HepG2 (cell line): Measurements from ENCODE around the gene RNASE11. TPM values are rescaled to one million over a fixed set of nuclear protein-coding genes. Genes with fewer than 3 reads are reported as not detected.

ENCODE experiments used
- ATF1 ChIP-seq: IDR thresholded peaks from 2 replicates; pipeline ENCODE4 v1.6.1; 2016; ENCODE audit warnings: mild to moderate bottlenecking, control low read depth
- BORCS8-MEF2B ChIP-seq: sonication (generic); formaldehyde crosslinking; IDR thresholded peaks from 2 replicates; pipeline ENCODE4 v1.8.0; 2022; ENCODE audit warnings: mild to moderate bottlenecking, missing genetic modification reagents
- FOXK2 ChIP-seq: fragments of 450-650 bp; IDR thresholded peaks from 2 replicates; pipeline ENCODE4 v1.6.1; 2016
- FOXP1 ChIP-seq, 2 experiments: fragments of 450-650 bp in 1 of 2; IDR thresholded peaks; 2 replicates each; pipeline ENCODE4 v1.6.1; 2017 to 2018; ENCODE audit warnings: antibody characterized with exemption in 1 of 2
- FOXP4 ChIP-seq: sonication (generic); formaldehyde crosslinking; IDR thresholded peaks from 2 replicates; pipeline ENCODE4 v1.4.0; 2020; ENCODE audit warnings: missing genetic modification reagents
- ISL2 ChIP-seq: sonication (generic); formaldehyde crosslinking; IDR thresholded peaks from 2 replicates; pipeline ENCODE4 v1.5.0; 2020; ENCODE audit warnings: missing genetic modification reagents
- KAT8 ChIP-seq: IDR thresholded peaks from 2 replicates; pipeline ENCODE4 v1.6.1; 2016; ENCODE audit warnings: missing genetic modification reagents, missing compliant biosample characterization
- KDM2A ChIP-seq: sonication (generic); formaldehyde crosslinking; IDR thresholded peaks from 2 replicates; pipeline ENCODE4 v1.4.0; 2020; ENCODE audit warnings: low read depth, missing genetic modification reagents, borderline replicate concordance
- KDM5B ChIP-seq: sonication (generic); formaldehyde crosslinking; IDR thresholded peaks from 2 replicates; pipeline ENCODE4 v1.4.0; 2020; ENCODE audit warnings: missing genetic modification reagents, mild to moderate bottlenecking, borderline replicate concordance
- MATR3 ChIP-seq: sonication (generic); formaldehyde crosslinking; IDR thresholded peaks from 2 replicates; pipeline ENCODE4 v1.4.0; 2020; ENCODE audit warnings: missing genetic modification reagents
- TBX2 ChIP-seq: sonication (generic); formaldehyde crosslinking; IDR thresholded peaks from 2 replicates; pipeline ENCODE4 v1.5.0; 2020; ENCODE audit warnings: missing genetic modification reagents, mild to moderate bottlenecking, borderline replicate concordance
- ZBTB3 ChIP-seq: sonication (generic); formaldehyde crosslinking; IDR thresholded peaks from 2 replicates; pipeline ENCODE4 v1.4.0; 2020; ENCODE audit warnings: low read depth, mild to moderate bottlenecking, moderate library complexity, missing genetic modification reagents, borderline replicate concordance
- ZFP36L1 ChIP-seq: sonication (generic); formaldehyde crosslinking; IDR thresholded peaks from 2 replicates; pipeline ENCODE4 v1.8.0; 2022; ENCODE audit warnings: mild to moderate bottlenecking, missing genetic modification reagents, moderate library complexity
- ZNF17 ChIP-seq: sonication (generic); formaldehyde crosslinking; IDR thresholded peaks from 2 replicates; pipeline ENCODE4 v1.5.0; 2020; ENCODE audit warnings: mild to moderate bottlenecking, missing genetic modification reagents
- ZNF18 ChIP-seq: sonication (generic); formaldehyde crosslinking; IDR thresholded peaks from 2 replicates; pipeline ENCODE4 v1.8.0; 2022; ENCODE audit warnings: mild to moderate bottlenecking, missing genetic modification reagents; ENCODE audit not compliant: insufficient replicate concordance
- ZNF235 ChIP-seq: sonication (generic); formaldehyde crosslinking; IDR thresholded peaks from 2 replicates; pipeline ENCODE4 v1.8.1; 2023; ENCODE audit warnings: mild to moderate bottlenecking, missing genetic modification reagents, borderline replicate concordance
- ZNF510 ChIP-seq: sonication (generic); formaldehyde crosslinking; IDR thresholded peaks from 2 replicates; pipeline ENCODE4 v1.4.0; 2020; ENCODE audit warnings: low read depth, mild to moderate bottlenecking, missing genetic modification reagents
- ZNF768 ChIP-seq: sonication (generic); formaldehyde crosslinking; IDR thresholded peaks from 2 replicates; pipeline ENCODE4 v1.4.0; 2020; ENCODE audit warnings: missing genetic modification reagents
- ZSCAN22 ChIP-seq: sonication (generic); formaldehyde crosslinking; IDR thresholded peaks from 2 replicates; pipeline ENCODE4 v1.4.0; 2020; ENCODE audit warnings: mild to moderate bottlenecking, missing genetic modification reagents
- polyA plus RNA-seq, 8 experiments: library from polyadenylated mRNA; depleted of rRNA in 3 of 8; stranded (reverse) in 7 of 8; unstranded in 1 of 8; fragments of >200 nt; fragmentation: Illumina TruSeq in 4 of 8; extraction: Trizol in 4 of 8; gene quantifications; 2 replicates each; pipeline versions ENCODE4 v1.2.1 to v1.2.3, GENCODE V29; 2011 to 2016; ENCODE audit warnings: low read depth in 4 of 8, missing spikeins in 1 of 8, mixed read lengths in 1 of 8; ENCODE audit not compliant: insufficient read depth in 1 of 8
- total RNA-seq, 5 experiments: library from RNA; depleted of rRNA; stranded (reverse); fragments of >200 nt; fragmentation: Illumina TruSeq; extraction: Trizol; gene quantifications; 2 replicates each; pipeline ENCODE4 v1.2.3, GENCODE V29; 2016; ENCODE audit warnings: low read depth in 1 of 5
- TF ChIP-seq, protein P1 (sequence below): fragments of 450-650 bp; IDR thresholded peaks from 2 replicates; pipeline ENCODE4 v1.6.1; 2016
- TF ChIP-seq, protein P2 (sequence below): IDR thresholded peaks from 2 replicates; pipeline ENCODE4 v1.6.1; 2012; ENCODE audit warnings: inconsistent platforms
- TF ChIP-seq, protein P3 (sequence below): sonication (generic); formaldehyde crosslinking; IDR thresholded peaks from 2 replicates; pipeline ENCODE4 v1.4.0; 2020; ENCODE audit warnings: missing genetic modification reagents, mild to moderate bottlenecking, borderline replicate concordance

RNASE11 gene
- total and polyA plus RNA-seq, 2 of the 13 experiments (the other 11 are each of a cell fraction or from before 2014, with no cell fraction given), result not detected

DNA sequence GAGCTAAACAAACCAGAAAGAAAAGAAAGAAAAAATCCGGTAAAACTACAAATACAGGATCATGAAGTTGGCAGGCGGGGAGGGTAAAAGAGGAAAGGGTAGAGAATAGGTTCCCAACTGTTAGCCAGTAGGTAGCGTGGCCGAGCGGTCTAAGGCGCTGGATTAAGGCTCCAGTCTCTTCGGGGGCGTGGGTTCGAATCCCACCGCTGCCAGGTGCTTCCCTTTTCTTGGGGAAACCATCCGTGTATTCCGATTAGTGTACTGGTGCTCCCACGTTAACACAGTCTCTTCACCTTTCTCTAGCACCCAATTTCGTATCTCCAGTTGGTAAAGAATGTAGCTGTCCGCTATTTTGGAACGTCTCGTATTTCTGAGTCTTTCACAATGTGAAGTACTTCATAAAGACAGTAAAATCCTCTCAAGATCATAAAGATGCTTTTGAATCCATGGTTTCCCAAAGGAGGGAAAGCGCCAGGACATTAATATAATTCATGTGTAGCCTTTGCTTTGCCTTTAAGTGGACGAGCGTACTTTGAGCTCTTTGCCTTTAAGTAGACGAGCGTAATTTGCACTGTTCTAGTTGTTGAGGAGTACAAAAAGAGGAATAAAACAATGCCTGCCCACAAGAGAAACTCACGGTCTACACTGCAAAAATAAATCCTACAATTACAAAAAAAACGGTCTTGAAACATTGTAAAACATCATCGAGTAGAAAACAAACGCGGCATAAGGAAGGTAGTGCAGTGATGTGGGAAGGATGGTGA lies 22.4 kb upstream of the RNASE11 start (continued):
- TF ChIP-seq, protein P1, sequence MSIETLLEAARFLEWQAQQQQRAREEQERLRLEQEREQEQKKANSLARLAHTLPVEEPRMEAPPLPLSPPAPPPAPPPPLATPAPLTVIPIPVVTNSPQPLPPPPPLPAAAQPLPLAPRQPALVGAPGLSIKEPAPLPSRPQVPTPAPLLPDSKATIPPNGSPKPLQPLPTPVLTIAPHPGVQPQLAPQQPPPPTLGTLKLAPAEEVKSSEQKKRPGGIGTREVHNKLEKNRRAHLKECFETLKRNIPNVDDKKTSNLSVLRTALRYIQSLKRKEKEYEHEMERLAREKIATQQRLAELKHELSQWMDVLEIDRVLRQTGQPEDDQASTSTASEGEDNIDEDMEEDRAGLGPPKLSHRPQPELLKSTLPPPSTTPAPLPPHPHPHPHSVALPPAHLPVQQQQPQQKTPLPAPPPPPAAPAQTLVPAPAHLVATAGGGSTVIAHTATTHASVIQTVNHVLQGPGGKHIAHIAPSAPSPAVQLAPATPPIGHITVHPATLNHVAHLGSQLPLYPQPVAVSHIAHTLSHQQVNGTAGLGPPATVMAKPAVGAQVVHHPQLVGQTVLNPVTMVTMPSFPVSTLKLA, result peak; percentile 22; the same call in 1 of the 2 replicates
- TF ChIP-seq TBX2 (CRISPR knock-in tag) (peak; percentile 32), ZNF17 (CRISPR knock-in tag) (no peak), FOXK2 (no peak), KDM2A (peak; percentile 71), ZSCAN22 (CRISPR knock-in tag) (peak; percentile 52; the same call in 1 of the 2 replicates), ISL2 (CRISPR knock-in tag) (peak; percentile 62; the same call in 1 of the 2 replicates), FOXP4 (CRISPR knock-in tag) (0 out of 2 replicates have a peak, but pooled peaks have one; percentile 38), ZFP36L1 (peak; percentile 42; the same call in 1 of the 2 replicates), KDM5B (CRISPR knock-in tag) (0 out of 2 replicates have a peak, but pooled peaks have one; percentile 12), ZNF235 (CRISPR knock-in tag) (peak; percentile 23; the same call in 1 of the 2 replicates), KAT8 (peak; percentile 71; the same call in 1 of the 2 replicates), ZNF510 (peak; percentile 36; the same call in 1 of the 2 replicates), ATF1 (peak; percentile 46; the same call in 1 of the 2 replicates), MATR3 (CRISPR knock-in tag) (no peak), BORCS8-MEF2B (CRISPR knock-in tag) (peak; percentile 57; the same call in 1 of the 2 replicates), FOXP1 (IDR thresholded peaks at IDR 0.05) (no peak), FOXP1 (CRISPR knock-in tag; IDR thresholded peaks at IDR 0.05) (0 out of 2 replicates have a peak, but pooled peaks have one; percentile 14), ZBTB3 (CRISPR knock-in tag) (peak; percentile 65; the same call in 1 of the 2 replicates), ZNF768 (CRISPR knock-in tag) (no peak), ZNF18 (CRISPR knock-in tag) (peak; percentile 83)
- TF ChIP-seq, protein P2, sequence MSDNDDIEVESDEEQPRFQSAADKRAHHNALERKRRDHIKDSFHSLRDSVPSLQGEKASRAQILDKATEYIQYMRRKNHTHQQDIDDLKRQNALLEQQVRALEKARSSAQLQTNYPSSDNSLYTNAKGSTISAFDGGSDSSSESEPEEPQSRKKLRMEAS, result peak; percentile 51; the same call in 1 of the 2 replicates
- TF ChIP-seq, protein P3, sequence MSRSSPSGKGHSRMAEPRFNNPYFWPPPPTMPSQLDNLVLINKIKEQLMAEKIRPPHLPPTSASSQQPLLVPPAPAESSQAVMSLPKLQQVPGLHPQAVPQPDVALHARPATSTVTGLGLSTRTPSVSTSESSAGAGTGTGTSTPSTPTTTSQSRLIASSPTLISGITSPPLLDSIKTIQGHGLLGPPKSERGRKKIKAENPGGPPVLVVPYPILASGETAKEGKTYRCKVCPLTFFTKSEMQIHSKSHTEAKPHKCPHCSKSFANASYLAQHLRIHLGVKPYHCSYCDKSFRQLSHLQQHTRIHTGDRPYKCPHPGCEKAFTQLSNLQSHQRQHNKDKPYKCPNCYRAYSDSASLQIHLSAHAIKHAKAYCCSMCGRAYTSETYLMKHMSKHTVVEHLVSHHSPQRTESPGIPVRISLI, result peak; percentile 16; the same call in 1 of the 2 replicates
